Hematopoietic multipotent progenitor cell treated with erythropoietin and hydrocortisone succinate and interleukin-3 and kit ligand, for 4 days (in vitro differentiated cells): ENCODE data around the gene OR2V1.
"Not testable (repeated sequence)": the region's sequence is repeated elsewhere in the genome, so short reads cannot be mapped to it uniquely, and the experiment has no call there.

Experiments used
- DNase-seq: peaks from one replicate; pipeline ENCODE4 v3.0.0-alpha.2; 2015

OR2V1 gene

GRCh38 chr5:181101930-181102674, 28.9 kb downstream of the OR2V1 start:
- not testable (repeated sequence) for DNase-seq

GRCh38 chr5:181101030-181101641, 29.8 kb downstream of the OR2V1 start:
- DNase-seq: not testable (repeated sequence)

DNA sequence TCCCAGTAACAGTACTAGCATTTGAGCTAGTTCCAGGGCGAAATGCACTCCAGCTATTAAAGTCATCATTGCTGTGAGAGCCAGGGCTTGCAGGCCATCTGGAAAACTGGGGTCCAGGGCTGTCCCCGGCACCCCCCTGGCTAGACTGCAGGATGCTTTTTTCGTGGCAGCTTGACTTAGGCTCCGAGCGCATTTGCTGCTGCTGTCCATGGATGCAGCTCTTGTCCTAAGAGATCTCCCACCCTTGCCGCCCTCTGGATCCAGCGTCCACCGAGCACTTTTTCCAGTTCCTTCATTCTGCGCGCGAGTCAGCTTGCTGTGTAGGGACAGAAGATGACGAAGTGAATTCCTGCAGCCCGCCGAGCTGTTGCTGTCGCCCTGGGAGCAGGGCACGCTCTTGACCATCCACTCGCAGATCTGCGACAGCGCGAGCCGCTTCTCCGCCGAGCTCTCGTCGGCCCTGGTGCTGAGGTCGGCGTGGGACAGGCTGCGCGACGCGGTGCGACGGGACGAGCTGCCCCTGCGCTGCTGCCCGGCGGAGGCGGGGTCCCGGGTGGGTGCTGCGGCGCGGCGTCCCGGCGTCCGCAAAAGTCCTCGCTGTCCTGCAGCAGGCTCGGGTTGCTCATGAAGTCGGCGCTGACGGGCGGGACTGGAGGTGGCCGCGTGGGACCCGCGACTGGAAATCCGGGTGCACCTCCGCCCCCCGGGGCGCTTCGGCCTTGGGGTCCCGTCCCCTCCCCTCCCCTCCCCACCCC, 30.7 kb downstream of the OR2V1 start:
- peak; percentile 22 for DNase-seq

DNA sequence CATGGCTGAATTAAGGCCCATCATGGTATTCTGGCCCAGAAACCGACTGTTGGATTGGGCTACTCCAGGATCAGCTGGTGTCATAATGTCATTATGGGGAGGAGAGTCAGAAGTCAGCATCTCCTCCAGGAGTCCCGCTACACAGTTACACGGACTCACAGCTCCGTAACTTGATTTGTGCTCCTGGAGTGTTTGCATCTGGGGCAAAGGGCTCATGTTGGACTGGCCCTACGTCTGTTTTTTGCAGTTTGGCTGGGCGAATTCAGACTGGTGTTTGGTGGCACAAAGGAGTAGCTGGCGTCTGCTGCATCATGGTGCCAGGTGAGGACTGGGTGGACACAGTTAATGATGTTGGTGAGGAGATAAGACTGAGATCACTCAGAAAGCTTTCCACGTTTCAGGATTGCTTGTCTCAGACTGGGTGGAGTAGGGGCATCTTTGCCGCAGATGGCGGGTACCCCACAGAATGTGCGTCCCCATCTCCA, 31.3 kb downstream of the OR2V1 start:
- no peak for DNase-seq

DNA sequence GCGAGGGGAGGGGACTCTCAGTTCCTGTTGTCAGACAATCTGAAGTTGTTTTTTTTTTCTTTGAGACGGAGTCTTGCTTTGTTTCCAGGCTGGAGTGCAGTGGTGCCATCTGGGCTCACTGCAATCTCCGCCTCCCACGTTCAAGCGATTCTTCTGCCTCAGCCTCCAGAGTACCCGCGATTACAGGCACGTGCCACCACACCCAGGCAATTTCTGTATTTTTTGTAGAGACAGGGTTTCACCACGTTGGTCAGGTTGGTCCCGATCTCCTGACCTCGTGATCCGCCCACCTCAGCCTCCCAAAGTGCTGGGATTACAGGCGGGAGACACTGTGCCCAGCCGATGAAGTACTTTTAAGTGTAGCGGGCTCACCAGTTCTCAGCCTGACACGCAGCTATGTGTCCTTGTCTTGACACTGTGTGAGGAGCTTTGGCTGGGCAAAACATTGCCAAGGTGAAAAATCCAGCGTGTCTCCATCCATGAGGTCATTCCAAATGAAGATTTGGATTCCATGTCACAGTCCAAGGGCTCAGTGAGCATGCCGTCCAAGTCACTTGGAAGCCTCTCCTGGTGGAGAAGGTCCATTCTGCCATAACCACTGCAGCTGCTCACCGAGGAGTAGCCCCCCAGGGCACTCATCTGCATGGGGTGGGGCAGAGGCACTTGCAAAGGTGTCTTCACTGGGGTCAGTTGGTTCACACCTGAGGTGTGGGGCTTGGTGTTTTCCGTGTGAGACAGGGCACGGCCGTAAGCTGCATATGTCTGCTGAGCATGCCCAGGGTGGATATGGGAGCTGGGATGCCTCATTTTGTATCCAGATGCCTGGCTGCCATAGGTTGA, 32.0 kb downstream of the OR2V1 start:
- DNase-seq: peak; percentile 44

GRCh38 chr5:181097759-181098491, 33.0 kb downstream of the OR2V1 start:
- not testable (repeated sequence) for DNase-seq

DNA sequence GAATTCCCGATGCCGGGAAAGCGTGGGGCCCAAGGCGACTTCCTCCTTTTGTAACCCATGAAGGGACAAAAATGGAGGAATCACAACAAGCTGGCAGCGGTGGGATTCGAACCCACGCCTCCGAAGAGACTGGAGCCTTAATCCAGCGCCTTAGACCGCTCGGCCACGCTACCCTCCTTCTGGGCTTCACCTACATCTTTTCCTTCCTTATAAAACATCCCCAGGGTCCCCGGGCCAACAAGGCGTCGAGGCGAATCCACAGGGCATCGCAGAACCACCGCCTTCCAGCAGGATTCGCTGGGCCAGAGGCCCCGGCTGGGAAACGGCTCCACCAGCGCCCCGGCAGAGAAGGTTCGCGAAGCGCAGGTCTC, 33.6 kb downstream of the OR2V1 start:
- not testable (repeated sequence) for DNase-seq

DNA sequence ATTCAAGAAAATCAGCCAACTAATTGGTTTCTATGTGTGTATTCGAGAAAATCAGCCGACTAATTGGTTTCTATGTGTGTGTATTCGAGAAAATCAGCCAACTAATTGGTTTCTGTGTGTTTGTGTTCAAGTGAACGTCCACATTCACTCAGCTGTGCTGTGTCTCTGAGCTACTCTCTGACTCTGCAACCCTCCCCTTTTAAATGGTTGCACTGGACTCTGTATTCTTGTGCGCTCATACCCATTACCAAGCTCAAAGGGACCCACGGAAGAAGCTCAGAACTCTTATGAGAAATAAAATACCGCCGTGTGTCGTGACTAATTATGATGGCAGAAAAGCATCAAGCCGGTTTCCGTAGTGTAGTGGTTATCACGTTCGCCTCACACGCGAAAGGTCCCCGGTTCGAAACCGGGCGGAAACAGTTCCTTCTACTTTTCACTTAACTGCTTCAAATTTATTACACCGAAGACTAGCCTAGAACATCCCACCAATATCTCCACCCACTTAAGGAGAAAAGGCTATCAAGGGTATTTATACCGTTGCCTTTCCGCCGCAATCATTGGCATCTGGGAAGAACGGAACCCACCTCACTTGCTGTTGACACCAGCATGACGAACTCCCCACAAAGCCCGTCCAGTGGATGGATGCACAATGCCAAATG, 34.1 kb downstream of the OR2V1 start:
- DNase-seq: not testable (repeated sequence)

DNA sequence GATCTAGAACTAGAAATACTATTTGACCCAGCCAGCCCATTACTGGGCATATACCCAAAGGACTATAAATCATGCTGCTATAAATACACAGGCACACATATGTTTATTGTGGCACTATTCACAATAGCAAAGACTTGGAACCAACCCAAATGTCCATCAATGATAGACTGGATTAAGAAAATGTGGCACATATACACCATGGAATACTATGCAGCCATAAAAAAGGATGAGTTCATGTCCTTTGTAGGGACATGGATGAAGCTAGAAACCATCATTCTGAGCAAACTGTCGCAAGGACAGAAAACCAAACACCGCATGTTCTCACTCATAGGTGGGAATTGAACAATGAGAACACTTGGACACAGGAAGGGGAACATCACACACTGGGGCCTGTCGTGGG, 35.8 kb downstream of the OR2V1 start:
- DNase-seq: not testable (repeated sequence)

DNA sequence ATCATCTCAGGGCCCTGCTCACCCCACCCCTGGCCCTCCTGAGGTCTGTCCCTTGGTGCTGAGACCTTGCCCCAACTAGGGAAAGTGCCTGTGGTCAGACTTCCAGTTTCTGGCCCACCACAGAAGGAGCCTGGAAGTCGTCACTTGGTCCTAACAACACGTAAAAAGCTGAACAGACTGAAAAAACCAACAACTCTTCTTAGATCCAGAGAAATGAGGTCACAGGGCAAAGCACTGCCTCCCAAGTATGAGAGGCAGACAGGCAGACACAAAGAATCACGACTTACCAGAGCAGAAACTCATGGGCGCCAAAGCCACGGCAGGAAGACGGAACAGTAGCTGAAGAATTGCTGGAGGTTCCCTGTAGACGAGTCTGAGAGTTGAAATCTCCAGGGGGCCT, 38.5 kb downstream of the OR2V1 start:
- DNase-seq: no peak

- peak; percentile 58 for DNase-seq
Measured at GRCh38 chr5:181088289-181088688, 42.7 kb downstream of the OR2V1 start.

- DNase-seq: peak; percentile 32
Measured at GRCh38 chr5:181087309-181087708, 43.7 kb downstream of the OR2V1 start.

DNA sequence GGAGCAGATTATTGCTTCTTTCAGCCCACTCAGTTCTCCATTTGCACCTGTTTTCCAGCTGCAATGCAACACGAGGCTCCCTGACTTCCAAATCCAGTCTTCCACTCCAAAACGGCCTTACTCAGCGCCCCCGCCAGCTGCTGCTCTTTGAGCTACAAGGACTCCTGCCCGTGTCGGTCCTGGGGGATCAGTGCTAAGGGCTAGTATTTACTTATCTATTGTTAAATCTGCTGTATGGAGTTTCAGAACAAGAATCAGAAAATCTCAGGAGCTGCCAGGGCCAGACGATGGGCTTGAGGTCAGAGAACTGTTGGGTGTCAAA, 44.1 kb downstream of the OR2V1 start:
- no peak for DNase-seq

DNA sequence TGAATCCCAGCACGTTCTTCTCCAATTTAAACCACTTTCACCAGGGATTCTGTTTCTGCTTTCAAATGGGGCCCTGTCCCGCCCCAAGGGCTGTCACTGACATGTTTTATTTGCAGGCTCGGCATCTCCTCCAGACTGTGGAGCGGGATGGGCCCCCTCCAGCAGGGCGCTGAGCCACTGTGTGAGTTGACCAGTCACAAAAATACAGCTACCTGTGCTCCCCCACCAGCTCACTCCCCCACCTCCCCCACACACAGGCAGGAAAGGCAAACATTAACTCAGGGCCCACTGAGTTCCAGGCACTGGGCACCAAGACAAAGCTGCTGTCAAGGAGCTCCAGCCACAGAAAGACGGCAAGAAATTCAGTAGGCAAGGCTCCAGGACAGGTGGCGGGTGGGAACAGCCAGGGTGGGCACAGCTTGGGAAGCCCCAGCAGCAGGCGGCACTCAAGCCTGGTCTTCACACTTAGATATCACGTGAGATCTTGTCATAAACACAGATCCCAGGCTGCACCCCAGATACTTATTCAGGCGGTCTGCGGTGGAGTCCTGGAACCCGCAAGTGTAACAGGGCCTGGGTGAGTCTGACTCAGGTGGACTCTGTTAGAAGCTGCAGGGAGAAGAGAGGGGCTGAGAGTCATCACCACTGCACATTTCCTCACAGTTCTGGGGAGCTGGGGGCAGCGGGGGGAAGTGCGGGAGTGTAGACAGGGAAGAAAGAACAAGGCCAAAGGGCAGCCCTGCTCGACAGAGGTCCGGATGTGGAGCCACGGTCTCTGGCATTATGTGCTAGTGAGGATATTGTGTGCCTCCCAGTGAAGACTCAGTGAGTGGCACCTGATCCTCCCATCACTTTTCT, 44.7 kb downstream of the OR2V1 start:
- DNase-seq: no peak

DNA sequence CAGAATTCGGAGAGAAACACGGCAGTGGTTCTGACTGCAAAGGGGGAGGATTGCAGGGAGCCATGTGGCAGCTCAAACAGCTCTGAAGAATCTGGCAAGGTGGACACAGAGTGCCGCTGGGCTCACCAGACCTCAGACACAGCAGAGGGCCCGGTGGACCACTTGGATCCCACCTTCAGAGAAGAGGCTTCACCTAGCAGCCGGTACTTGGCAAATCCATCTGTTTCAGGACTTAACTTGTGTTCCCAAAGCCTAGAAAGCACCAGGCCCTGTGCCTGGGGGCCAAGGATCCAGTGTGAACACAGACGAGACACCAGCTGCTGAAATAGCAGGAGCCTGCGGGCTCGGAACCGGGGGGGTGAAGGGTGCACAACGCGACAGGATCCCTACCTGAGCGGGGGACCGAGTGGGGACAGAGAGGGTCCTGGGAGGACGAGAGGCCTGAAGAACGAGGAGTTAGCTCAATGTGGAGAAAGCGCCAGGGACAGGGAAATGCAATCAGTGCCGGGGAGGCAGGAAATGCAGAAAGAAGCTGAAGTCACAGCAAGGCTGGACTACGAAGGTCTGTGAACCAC, 46.3 kb downstream of the OR2V1 start:
- no peak for DNase-seq

GRCh38 chr5:181081989-181082388, 49.0 kb downstream of the OR2V1 start:
- DNase-seq: no peak

- no peak for DNase-seq
Measured at GRCh38 chr5:181076920-181077319, 54.0 kb downstream of the OR2V1 start.
